Hepatocyte (in vitro differentiated cells): ENCODE measurements around the gene VSNL1.

ENCODE experiments used
- EZH2 ChIP-seq: fragments of 200-600 bp; sonication (generic); IDR thresholded peaks from 2 replicates; pipeline ENCODE4 v1.6.1; 2016; ENCODE audit warnings: antibody characterized with exemption, mild to moderate bottlenecking, borderline replicate concordance
- EZH2phosphoT487 ChIP-seq: fragments of 200-600 bp; sonication (generic); IDR thresholded peaks from one replicate; pipeline ENCODE4 v1.6.1; 2018; ENCODE audit warnings: antibody characterized with exemption, mild to moderate bottlenecking, low read depth, moderate library complexity; ENCODE audit not compliant: unreplicated experiment, severe bottlenecking
- TF ChIP-seq, protein P1 (sequence below): fragments of 200-600 bp; sonication (generic); IDR thresholded peaks from 2 replicates; pipeline ENCODE4 v1.5.1; 2016; ENCODE audit warnings: antibody characterized with exemption, mild to moderate bottlenecking; ENCODE audit not compliant: poor library complexity

DNA sequence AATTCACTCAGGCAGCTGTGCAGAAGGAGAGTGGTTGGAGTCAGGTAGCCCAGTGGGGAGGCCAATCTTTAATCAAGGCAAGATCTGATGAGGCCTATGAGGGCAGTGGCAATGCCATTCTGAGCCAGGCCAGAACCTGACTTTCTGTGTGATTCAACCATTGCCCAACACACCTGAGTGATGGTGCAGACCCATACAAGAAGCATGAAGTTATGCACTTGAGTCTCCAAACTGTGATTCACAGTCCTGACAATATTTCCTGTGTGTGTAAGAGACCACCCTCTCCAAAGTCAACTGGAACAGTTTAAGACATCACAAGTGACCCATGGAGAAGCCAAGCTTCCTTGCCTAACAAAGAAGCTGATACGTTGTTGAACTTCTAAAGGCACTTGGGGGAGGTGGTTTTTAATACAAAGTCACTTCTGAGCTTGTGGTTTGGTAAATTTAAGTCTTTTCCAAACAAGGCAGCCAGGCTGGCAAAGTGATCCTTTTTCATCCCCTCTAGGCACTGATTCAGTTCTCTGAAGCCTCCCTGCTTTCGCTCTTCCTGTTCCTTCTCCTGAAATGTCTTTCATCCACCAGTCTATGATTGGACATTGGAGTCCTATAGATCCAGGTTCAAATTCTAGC, 49.0 kb downstream of the VSNL1 start:
- TF ChIP-seq, protein P1, sequence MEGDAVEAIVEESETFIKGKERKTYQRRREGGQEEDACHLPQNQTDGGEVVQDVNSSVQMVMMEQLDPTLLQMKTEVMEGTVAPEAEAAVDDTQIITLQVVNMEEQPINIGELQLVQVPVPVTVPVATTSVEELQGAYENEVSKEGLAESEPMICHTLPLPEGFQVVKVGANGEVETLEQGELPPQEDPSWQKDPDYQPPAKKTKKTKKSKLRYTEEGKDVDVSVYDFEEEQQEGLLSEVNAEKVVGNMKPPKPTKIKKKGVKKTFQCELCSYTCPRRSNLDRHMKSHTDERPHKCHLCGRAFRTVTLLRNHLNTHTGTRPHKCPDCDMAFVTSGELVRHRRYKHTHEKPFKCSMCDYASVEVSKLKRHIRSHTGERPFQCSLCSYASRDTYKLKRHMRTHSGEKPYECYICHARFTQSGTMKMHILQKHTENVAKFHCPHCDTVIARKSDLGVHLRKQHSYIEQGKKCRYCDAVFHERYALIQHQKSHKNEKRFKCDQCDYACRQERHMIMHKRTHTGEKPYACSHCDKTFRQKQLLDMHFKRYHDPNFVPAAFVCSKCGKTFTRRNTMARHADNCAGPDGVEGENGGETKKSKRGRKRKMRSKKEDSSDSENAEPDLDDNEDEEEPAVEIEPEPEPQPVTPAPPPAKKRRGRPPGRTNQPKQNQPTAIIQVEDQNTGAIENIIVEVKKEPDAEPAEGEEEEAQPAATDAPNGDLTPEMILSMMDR, result no peak
- TF ChIP-seq EZH2 (no peak), EZH2phosphoT487 (no peak)
